Fibroblast of villous mesenchyme (primary cell): ENCODE data around the gene ZFAND3. TPM values are rescaled to one million over a fixed set of nuclear protein-coding genes. Genes with fewer than 3 reads are reported as not detected.

ENCODE experiments used
- DNase-seq: peaks from one replicate; pipeline ENCODE4 v3.0.0-alpha.2; 2010; ENCODE audit warnings: low read depth
- H3K4me3 ChIP-seq: 2 replicates; pipeline ENCODE4 v1.5.1; 2011; ENCODE audit warnings: low read depth, mild to moderate bottlenecking, low read length
- CTCF ChIP-seq: IDR thresholded peaks from 2 replicates; pipeline ENCODE4 v1.5.1; 2012; ENCODE audit warnings: low read depth, mild to moderate bottlenecking, low read length; ENCODE audit not compliant: insufficient read depth
- total RNA-seq: library from RNA; depleted of rRNA; stranded (reverse); fragments of >200 nt; gene quantifications from 2 replicates; pipeline ENCODE4 v1.2.3, GENCODE V29; 2012

ZFAND3 gene
- total RNA-seq, 1 donor: 20.3 TPM

- no peak for DNase-seq
- no peak for TF ChIP-seq CTCF
- no peak overlapping the region for H3K4me3 ChIP-seq
Observed at GRCh38 chr6:38178584-38178886, 359.0 kb downstream of the ZFAND3 start.

GRCh38 chr6:38179300-38179699, 359.8 kb downstream of the ZFAND3 start:
- H3K4me3 ChIP-seq: no peak overlapping the region
- TF ChIP-seq CTCF: no peak
- DNase-seq: no peak

- DNase-seq: no peak
- no peak overlapping the region for H3K4me3 ChIP-seq
- TF ChIP-seq CTCF: no peak
Observed at GRCh38 chr6:38179794-38180430, 360.4 kb downstream of the ZFAND3 start.

GRCh38 chr6:38180586-38180985, 361.1 kb downstream of the ZFAND3 start:
- H3K4me3 ChIP-seq: no peak overlapping the region
- no peak for DNase-seq
- no peak for TF ChIP-seq CTCF

- no peak for DNase-seq
- TF ChIP-seq CTCF: no peak
- H3K4me3 ChIP-seq: no peak overlapping the region
Observed at GRCh38 chr6:38182426-38182825, 362.9 kb downstream of the ZFAND3 start.

- H3K4me3 ChIP-seq: no peak overlapping the region
- TF ChIP-seq CTCF: no peak
- DNase-seq: no peak
Observed at GRCh38 chr6:38183856-38184584, 364.5 kb downstream of the ZFAND3 start.

GRCh38 chr6:38184585-38185080, 365.1 kb downstream of the ZFAND3 start:
- no peak overlapping the region for H3K4me3 ChIP-seq
- TF ChIP-seq CTCF: no peak
- no peak for DNase-seq
